Fibroblast of skin of left biceps (primary cell): ENCODE data around the gene ZNF620.
"Not testable (repeated sequence)": the region's sequence is repeated elsewhere in the genome, so short reads cannot be mapped to it uniquely, and the experiment has no call there.

Source experiments
- DNase-seq, 2 experiments: peaks; one replicate each; pipeline ENCODE4 v3.0.0-alpha.2; 2013; ENCODE audit warnings: low read depth in 2 of 2

ZNF620 gene

GRCh38 chr3:40505599-40506462 is at the start of gene ZNF620:
TSS of gene ZNF620 (plus strand) at chr3:40506039. CDS start at chr3:40506353, 314 bp downstream.
- no peak for DNase-seq

GRCh38 chr3:40456279-40456939 is 49.4 kb upstream of the ZNF620 start:
- DNase-seq = no peak

GRCh38 chr3:40456940-40457823 is 48.7 kb upstream of the ZNF620 start, which contains the start of gene RPL14:
TSS of gene RPL14 (plus strand) at chr3:40457339. CDS start at chr3:40457472, 133 bp downstream.
- DNase-seq = peak; percentile 85 to 86

- DNase-seq = no peak
Observed at GRCh38 chr3:40458473-40458872, 47.4 kb upstream of the ZNF620 start.

- DNase-seq = not testable (repeated sequence)
Observed at GRCh38 chr3:40460481-40460880, 45.4 kb upstream of the ZNF620 start.

- no peak for DNase-seq
Observed at GRCh38 chr3:40461161-40461560, 44.7 kb upstream of the ZNF620 start.

GRCh38 chr3:40462838-40463237 is 43.0 kb upstream of the ZNF620 start:
- DNase-seq = not testable (repeated sequence)

- no peak for DNase-seq
Observed at GRCh38 chr3:40463579-40463978, 42.3 kb upstream of the ZNF620 start.

- no peak for DNase-seq
Observed at GRCh38 chr3:40464339-40465110, 41.3 kb upstream of the ZNF620 start.

- DNase-seq = no peak
Observed at GRCh38 chr3:40465111-40465407, 40.8 kb upstream of the ZNF620 start.

- DNase-seq = no peak
Observed at GRCh38 chr3:40465456-40465855, 40.4 kb upstream of the ZNF620 start.

- DNase-seq = no peak
Observed at GRCh38 chr3:40468018-40468417, 37.8 kb upstream of the ZNF620 start.

- DNase-seq = no peak
Observed at GRCh38 chr3:40470701-40471100, 35.1 kb upstream of the ZNF620 start.

- peak; percentile 33 to 40 for DNase-seq
Observed at GRCh38 chr3:40476478-40477470, 29.1 kb upstream of the ZNF620 start, which contains the start of gene ZNF619. TSS of gene ZNF619 (plus strand) at chr3:40477122. CDS start at chr3:40477980, 858 bp downstream.

- DNase-seq = no peak
Observed at GRCh38 chr3:40477666-40478065, 28.2 kb upstream of the ZNF620 start.

- no peak for DNase-seq
Observed at GRCh38 chr3:40487172-40487571, 18.7 kb upstream of the ZNF620 start.

- DNase-seq = no peak
Observed at GRCh38 chr3:40490916-40491315, 14.9 kb upstream of the ZNF620 start.

- DNase-seq = no peak
Observed at GRCh38 chr3:40494698-40495097, 11.1 kb upstream of the ZNF620 start.

GRCh38 chr3:40497288-40497687 is 8.6 kb upstream of the ZNF620 start:
- no peak for DNase-seq

GRCh38 chr3:40499952-40500351 is 5.9 kb upstream of the ZNF620 start:
- no peak for DNase-seq
